Neural crest cell (in vitro differentiated cells): ENCODE results near the gene SFTPB. TPM values are rescaled to one million over a fixed set of nuclear protein-coding genes. Genes with fewer than 3 reads are reported as not detected.

ENCODE experiments used
- DNase-seq: peaks from one replicate; pipeline ENCODE4 v3.0.0; 2021; ENCODE audit warnings: low read depth, mixed read lengths, low spot score
- H3K27ac Mint-ChIP-seq: one replicate; pipeline ENCODE4 v1.8.0; 2021; ENCODE audit warnings: mild to moderate bottlenecking, mixed read lengths; ENCODE audit not compliant: unreplicated experiment
- H3K27me3 Mint-ChIP-seq: 2 replicates; pipeline ENCODE4 v1.8.0; 2021; ENCODE audit warnings: low read depth, mild to moderate bottlenecking, mixed read lengths
- H3K36me3 Mint-ChIP-seq: 2 replicates; pipeline ENCODE4 v1.8.0; 2021; ENCODE audit warnings: low read depth, mild to moderate bottlenecking, mixed read lengths
- H3K4me1 Mint-ChIP-seq: 2 replicates; pipeline ENCODE4 v1.8.0; 2021; ENCODE audit warnings: mixed read lengths
- H3K4me3 Mint-ChIP-seq: one replicate; pipeline ENCODE4 v1.8.0; 2021; ENCODE audit warnings: mild to moderate bottlenecking, mixed read lengths
- H3K9me3 Mint-ChIP-seq: 2 replicates; pipeline ENCODE4 v1.8.0; 2021; ENCODE audit warnings: mixed read lengths
- CTCF ChIP-seq: fragments of 200-600 bp; sonication (generic); conservative IDR thresholded peaks from 2 replicates; pipeline ENCODE4 v1.5.0; 2021; ENCODE audit warnings: antibody characterized with exemption, mild to moderate bottlenecking
- total RNA-seq: library from RNA; stranded (reverse); gene quantifications from 2 replicates; pipeline ENCODE4 v1.2.1, GENCODE V29; 2021

SFTPB gene
- total RNA-seq, 1 donor from 2014 or later, result not detected

GRCh38 chr2:85656468-85656867, 11.5 kb downstream of the SFTPB start:
- TF ChIP-seq CTCF, result no peak
- Mint-ChIP-seq H3K27ac (no peak overlapping the region), H3K4me3 (no peak overlapping the region), H3K36me3 (peaks cover 7% of the 10 kb centered on the region), H3K4me1 (no peaks in the 10 kb centered on the region), H3K9me3 (no peaks in the 10 kb centered on the region), H3K27me3 (no peaks in the 10 kb centered on the region)
- DNase-seq, result no peak

- TF ChIP-seq CTCF, result no peak
- H3K27ac Mint-ChIP-seq, result no peak overlapping the region
- no peak for DNase-seq
- H3K36me3 Mint-ChIP-seq, result peaks cover 7% of the 10 kb centered on the region
- H3K9me3 Mint-ChIP-seq, result no peaks in the 10 kb centered on the region
- no peak overlapping the region for H3K4me3 Mint-ChIP-seq
- H3K4me1 Mint-ChIP-seq, result no peaks in the 10 kb centered on the region
- no peaks in the 10 kb centered on the region for H3K27me3 Mint-ChIP-seq
Measured at GRCh38 chr2:85655961-85656417, 12.0 kb downstream of the SFTPB start.

- H3K27me3 Mint-ChIP-seq, result no peaks in the 10 kb centered on the region
- peaks cover 14% of the 10 kb centered on the region for H3K36me3 Mint-ChIP-seq
- H3K4me3 Mint-ChIP-seq, result no peak overlapping the region
- TF ChIP-seq CTCF, result no peak
- H3K4me1 Mint-ChIP-seq, result no peaks in the 10 kb centered on the region
- DNase-seq, result no peak
- no peaks in the 10 kb centered on the region for H3K9me3 Mint-ChIP-seq
- H3K27ac Mint-ChIP-seq, result no peak overlapping the region
Measured at GRCh38 chr2:85653996-85654395, 14.0 kb downstream of the SFTPB start.

- DNase-seq, result no peak
- no peak overlapping the region for H3K27ac Mint-ChIP-seq
- peaks cover 19% of the 10 kb centered on the region for H3K36me3 Mint-ChIP-seq
- H3K9me3 Mint-ChIP-seq, result no peaks in the 10 kb centered on the region
- no peak for TF ChIP-seq CTCF
- no peaks in the 10 kb centered on the region for H3K4me1 Mint-ChIP-seq
- no peaks in the 10 kb centered on the region for H3K27me3 Mint-ChIP-seq
- H3K4me3 Mint-ChIP-seq, result no peak overlapping the region
Measured at GRCh38 chr2:85652056-85652455, 15.9 kb downstream of the SFTPB start.

GRCh38 chr2:85651097-85651496, 16.9 kb downstream of the SFTPB start:
- no peak overlapping the region for H3K27ac Mint-ChIP-seq
- peaks cover 17% of the 10 kb centered on the region for H3K36me3 Mint-ChIP-seq

More at GRCh38 chr2:85651097-85651496, 16.9 kb downstream of the SFTPB start:
- DNase-seq, result no peak
- Mint-ChIP-seq H3K9me3 (no peaks in the 10 kb centered on the region), H3K27me3 (no peaks in the 10 kb centered on the region), H3K4me3 (no peak overlapping the region), H3K4me1 (no peaks in the 10 kb centered on the region)
- no peak for TF ChIP-seq CTCF
